DOHH2 (cell line): Measurements from ENCODE around the gene QPCTL.
"Not testable (repeated sequence)": the region's sequence is repeated elsewhere in the genome, so short reads cannot be mapped to it uniquely, and the experiment has no call there.

ENCODE experiments used
- CTCF ChIP-seq: fragments of 200-600 bp; sonication (generic); IDR thresholded peaks from one replicate; pipeline ENCODE4 v1.5.1; 2014; ENCODE audit warnings: antibody characterized with exemption, mild to moderate bottlenecking, low read depth, low read length; ENCODE audit not compliant: poor library complexity, severe bottlenecking
- EZH2phosphoT487 ChIP-seq: fragments of 200-600 bp; sonication (generic); IDR thresholded peaks from 2 replicates; pipeline ENCODE4 v1.6.1; 2017; ENCODE audit warnings: borderline replicate concordance, mild to moderate bottlenecking, antibody characterized with exemption, low read length, moderate library complexity, mixed read lengths

DNA sequence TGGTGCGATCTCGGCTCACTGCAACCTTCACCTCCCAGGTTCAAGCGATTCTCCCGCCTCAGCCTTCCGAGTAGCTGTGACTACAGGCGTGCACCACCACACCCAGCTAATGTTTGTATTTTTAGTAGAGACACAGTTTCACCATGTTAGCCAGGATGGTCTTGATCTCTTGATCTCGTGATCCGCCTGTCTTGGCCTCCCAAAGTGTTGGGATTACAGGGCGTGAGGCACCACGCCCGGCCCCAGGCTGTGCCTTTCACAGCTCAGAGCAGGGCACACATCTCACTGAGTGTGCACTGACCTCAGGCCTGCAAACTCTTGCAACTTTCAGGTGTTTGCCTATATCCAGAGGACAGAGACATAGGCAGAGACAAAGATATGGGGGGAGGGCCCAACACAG, 7.4 kb upstream of the QPCTL start:
- not testable (repeated sequence) for TF ChIP-seq EZH2phosphoT487, CTCF
